ENCODE results near the gene ZNF777.
"Not testable (repeated sequence)": the region's sequence is repeated elsewhere in the genome, so short reads cannot be mapped to it uniquely, and the experiment has no call there.

Gene ZNF777

GRCh38 chr7:149404825-149405224, 56.0 kb downstream of the ZNF777 start:
- no peak for DNase-seq

GRCh38 chr7:149404396-149404795, 56.5 kb downstream of the ZNF777 start:
- no peak for DNase-seq

- DNase-seq, result no peak
These were observed 62.6 kb downstream of the ZNF777 start for GRCh38 chr7:149398195-149398820.

- DNase-seq, result no peak
These were observed 63.3 kb downstream of the ZNF777 start for GRCh38 chr7:149397470-149398043.

GRCh38 chr7:149388550-149389335, 72.1 kb downstream of the ZNF777 start:
- not testable (repeated sequence) for DNase-seq

- DNase-seq, result not testable (repeated sequence)
These were observed 74.3 kb downstream of the ZNF777 start for GRCh38 chr7:149386514-149386913.

GRCh38 chr7:149385195-149385950, 75.5 kb downstream of the ZNF777 start:
- DNase-seq, result no peak

Data from stimulated activated CD8-positive, alpha-beta memory T cell treated with anti-CD3 and anti-CD28 coated beads, Interleukin-4, amount 100 ng/mL, for 48 hours (primary cell).